ENCODE data around the gene RMND1. TPM values are rescaled to one million over a fixed set of nuclear protein-coding genes. Genes with fewer than 3 reads are reported as not detected.

RMND1 gene
- total and polyA plus RNA-seq, 2 of the 13 experiments (the other 11 are each of a cell fraction or from before 2014, with no cell fraction given) = 34.0 to 72.5 TPM

- peak; percentile 27 for ATAC-seq
- DNase-seq (ENCODE audit: low spot score) = peak; percentile 57
- in situ Hi-C loops (cut with HindIII; ENCODE audit: extremely low pct_ligation_motif_present, low pct_unique_long_range_greater_than_20kb) (no loop called here), intact Hi-C loops (cut with micrococcal nuclease; ENCODE audit: unreplicated experiment) (loop anchor here (2.0 to 10.0 kb wide), 5 partner anchors 52 to 780 kb away; no protein-coding TSS in a partner anchor)
- WGBS (ENCODE audit: low lambda C conversion rate) = 1% methylated on average over 37 of the region's 43 CpGs
- no peak for FAIRE-seq
- Histone ChIP-seq H3K9ac (ENCODE audit: insufficient read depth, low read depth, low read length) (peak overlapping the region; percentile 90), H3K36me3 (replicated peaks in 1 of 2; ENCODE audit: control insufficient read depth in 1 of 2, insufficient read depth in 2 of 2, low read length in 2 of 2) (no peaks in the 10 kb centered on the region), H4K20me1 (ENCODE audit: insufficient read depth, low read length) (no peaks in the 10 kb centered on the region), H3K4me1 (ENCODE audit: insufficient read depth, low read length) (peaks cover 63% of the 10 kb centered on the region), H3K4me2 (ENCODE audit: low read depth, low read length) (peak overlapping the region; percentile 88), H3K27me3 (ENCODE audit: control insufficient read depth in 1 of 2, insufficient read depth in 2 of 2, low read length in 2 of 2) (no peaks in the 10 kb centered on the region; a peak in 1 of 5 replicates), H2AFZ (ENCODE audit: low read length) (peak overlapping the region; percentile 75), H3K27ac (ENCODE audit: extremely low read length, insufficient read depth, low read length) (peak overlapping the region; percentile 86), H3K4me3 (replicated peaks in 1 of 3; ENCODE audit: insufficient read depth in 1 of 3, low read depth in 2 of 3, low read length in 3 of 3) (peak overlapping the region; percentile 95 to 99 (median 97)), H3K79me2 (ENCODE audit: insufficient read depth, low read length) (no peaks in the 10 kb centered on the region), H3K9me3 (ENCODE audit: low read length) (no peaks in the 10 kb centered on the region)
- CTCF ChIA-PET (ENCODE audit: low intra/inter-chr PET ratio, low total read pairs) = no interaction called here
- no TSS peak for BruUV-seq (replicated peaks)
- POLR2A ChIA-PET = no interaction called here
- TF ChIP-seq RXRB (CRISPR knock-in tag; IDR thresholded peaks at IDR 0.05; ENCODE audit: borderline replicate concordance) (no peak), THAP8 (CRISPR knock-in tag; IDR thresholded peaks at IDR 0.05; ENCODE audit: borderline replicate concordance) (0 out of 2 replicates have a peak, but pooled peaks have one; percentile 15), FOXK1 (CRISPR knock-in tag; IDR thresholded peaks at IDR 0.05; ENCODE audit: borderline replicate concordance, low read depth) (no peak), ZFP90 (CRISPR knock-in tag; IDR thresholded peaks at IDR 0.05; ENCODE audit: borderline replicate concordance) (peak; percentile 59; the same call in 1 of the 2 replicates), POLR2AphosphoS5 (IDR thresholded peaks at IDR 0.05; ENCODE audit: low read depth, low read length) (no peak), HIC2 (CRISPR knock-in tag; IDR thresholded peaks at IDR 0.05; ENCODE audit: low read depth) (peak; percentile 14; the same call in 1 of the 2 replicates), ZNF619 (CRISPR knock-in tag; IDR thresholded peaks at IDR 0.05) (0 out of 2 replicates have a peak, but pooled peaks have one; percentile 37), MTF2 (CRISPR knock-in tag; IDR thresholded peaks at IDR 0.05; ENCODE audit: borderline replicate concordance) (peak; percentile 92), ZNF331 (CRISPR knock-in tag; IDR thresholded peaks at IDR 0.05) (0 out of 2 replicates have a peak, but pooled peaks have one; percentile 3), ZNF646 (CRISPR knock-in tag; IDR thresholded peaks at IDR 0.05) (peak; percentile 36; the same call in 1 of the 2 replicates), ISL2 (CRISPR knock-in tag; IDR thresholded peaks at IDR 0.05) (peak; percentile 58), SATB2 (CRISPR knock-in tag; IDR thresholded peaks at IDR 0.05) (no peak), ZNF740 (CRISPR knock-in tag; IDR thresholded peaks at IDR 0.05) (no peak), ZNF441 (CRISPR knock-in tag; IDR thresholded peaks at IDR 0.05; ENCODE audit: borderline replicate concordance) (peak; percentile 56; the same call in 1 of the 2 replicates)
Observed at GRCh38 chr6:151494235-151494935, 42.5 kb upstream of the RMND1 start.

Data from HepG2 (cell line).